Stimulated activated CD8-positive, alpha-beta memory T cell treated with anti-CD3 and anti-CD28 coated beads, Interleukin-15, amount 100 ng/mL, for 4 hours (primary cell): Measurements from ENCODE around the gene POLK.
"Not testable (repeated sequence)": the region's sequence is repeated elsewhere in the genome, so short reads cannot be mapped to it uniquely, and the experiment has no call there.

Experiments
- DNase-seq, 2 donors: peaks; one replicate each; pipeline ENCODE4 v3.0.0-alpha.2; 2020; ENCODE audit warnings: low read depth in 2 of 2

Gene POLK

DNA sequence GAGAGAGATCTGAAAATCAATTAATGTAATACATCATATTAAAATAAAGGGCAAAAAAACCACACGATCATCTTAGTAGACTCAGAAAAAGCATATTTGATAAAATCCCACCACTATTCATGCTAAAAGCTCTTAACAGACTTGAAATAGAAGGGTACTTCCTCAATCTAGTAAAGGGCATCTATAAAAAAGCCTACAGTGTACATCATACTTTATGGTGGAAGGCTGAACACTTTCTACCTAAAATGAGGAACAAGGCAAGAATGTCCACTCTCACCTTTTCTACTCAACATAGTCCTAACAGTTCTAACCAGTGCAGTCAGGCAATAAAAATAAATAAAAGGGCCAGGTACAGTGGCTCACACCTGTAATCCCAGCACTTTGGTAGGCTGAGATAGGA is 38.9 kb downstream of the POLK start:
- no peak for DNase-seq

DNA sequence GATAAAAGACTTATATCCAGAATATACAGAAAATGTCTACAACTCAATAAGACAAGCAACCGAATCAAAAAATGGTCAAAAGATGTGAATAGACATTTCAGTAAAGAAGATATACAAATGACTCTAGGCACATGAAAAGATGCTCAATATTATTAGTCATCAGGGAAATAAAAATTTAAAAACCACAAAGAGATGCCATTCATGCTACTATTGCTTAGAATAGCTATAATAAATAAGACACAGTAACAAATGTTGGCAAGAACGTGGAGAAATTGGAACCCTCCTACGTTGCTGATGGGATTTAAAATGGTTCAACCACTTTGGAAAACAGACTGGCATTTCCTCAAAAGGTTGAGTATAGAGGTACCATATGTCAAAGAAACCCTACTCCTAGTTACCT is 39.8 kb downstream of the POLK start:
- DNase-seq, result no peak

DNA sequence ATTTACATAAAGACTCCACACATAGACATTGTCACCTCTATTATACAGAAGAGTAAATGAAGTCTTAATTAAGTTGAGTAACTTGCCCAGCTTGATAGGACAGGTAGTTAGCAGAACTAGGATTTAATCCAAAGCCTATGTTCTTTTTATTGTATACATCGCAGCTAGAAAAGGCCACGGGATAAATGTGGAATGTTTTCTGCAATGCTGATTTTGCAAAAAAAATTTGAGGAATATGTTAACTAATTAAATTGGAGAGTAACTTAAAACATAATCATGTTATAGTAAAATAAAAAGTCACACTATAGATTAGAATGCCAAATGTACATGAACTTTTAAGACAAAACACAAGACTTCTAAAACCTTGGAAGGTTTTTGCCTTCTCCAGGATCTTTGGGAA is 41.1 kb downstream of the POLK start:
- no peak for DNase-seq

DNA sequence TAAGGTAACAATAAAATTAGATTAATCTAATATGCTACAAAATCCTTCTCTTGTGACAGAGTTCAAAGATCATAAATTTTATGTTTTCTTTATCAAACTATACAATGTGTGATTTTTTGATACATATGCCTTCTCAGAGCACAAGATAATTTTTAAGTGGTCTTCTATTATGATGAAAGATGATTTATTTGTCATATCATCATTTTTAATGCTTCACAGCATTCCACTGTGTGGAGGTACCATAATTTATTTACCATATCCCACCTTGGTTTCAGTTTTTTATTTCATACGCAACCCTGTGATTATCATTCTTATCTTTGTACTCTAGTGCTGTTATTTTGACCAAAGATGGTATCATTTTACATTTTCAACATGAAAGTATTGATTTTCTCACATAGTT is 41.7 kb downstream of the POLK start:
- DNase-seq, result no peak

DNA sequence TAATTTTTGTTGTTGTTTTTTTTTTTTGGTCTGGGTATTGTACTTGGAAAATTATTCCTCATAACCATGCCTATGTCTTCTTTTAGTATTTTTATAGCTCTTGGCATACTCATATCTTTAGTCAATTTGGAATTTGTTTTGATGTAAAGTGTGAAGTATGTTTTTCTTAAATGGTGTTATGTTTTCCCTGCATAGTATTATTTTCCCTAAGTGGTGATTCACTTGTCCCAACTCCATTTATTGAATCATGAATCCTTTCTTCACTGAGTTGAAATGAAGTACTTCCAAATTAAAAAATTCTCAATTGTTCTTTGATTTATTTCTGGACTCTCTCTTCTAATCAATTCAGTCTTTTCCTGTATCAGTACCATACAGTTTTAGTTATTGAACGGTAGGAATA is 46.5 kb downstream of the POLK start:
- no peak for DNase-seq

DNA sequence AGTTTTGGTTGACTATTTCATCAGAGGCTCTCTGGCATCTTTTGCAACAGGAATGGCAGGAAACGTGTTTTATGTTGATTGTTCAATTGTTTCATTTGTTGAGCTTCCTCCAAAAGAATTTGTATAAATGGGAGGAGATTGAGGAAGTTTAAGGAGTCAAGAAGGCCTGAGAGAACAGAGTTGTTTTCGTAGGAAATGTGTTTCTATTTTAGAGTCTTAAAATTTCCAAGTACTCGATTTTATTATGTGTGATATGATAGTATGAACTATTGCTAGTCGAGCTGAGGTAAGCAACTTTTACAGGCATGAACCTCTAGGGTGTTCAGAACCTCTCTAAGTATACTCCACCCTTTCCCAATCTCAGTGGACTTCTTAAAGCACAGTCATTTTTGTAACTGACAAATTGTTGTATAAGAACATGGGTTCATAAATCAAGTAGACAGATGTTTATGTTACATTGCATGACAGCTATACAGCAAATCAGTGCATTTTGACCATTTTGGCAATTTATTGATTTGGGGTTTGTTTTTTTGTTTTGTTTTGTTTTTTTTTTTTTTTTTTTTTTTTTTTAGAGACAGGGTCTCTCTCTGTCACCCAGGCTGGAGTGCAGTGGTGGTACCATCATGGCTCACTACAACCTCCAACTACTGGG is 47.4 kb downstream of the POLK start:
- no peak for DNase-seq

DNA sequence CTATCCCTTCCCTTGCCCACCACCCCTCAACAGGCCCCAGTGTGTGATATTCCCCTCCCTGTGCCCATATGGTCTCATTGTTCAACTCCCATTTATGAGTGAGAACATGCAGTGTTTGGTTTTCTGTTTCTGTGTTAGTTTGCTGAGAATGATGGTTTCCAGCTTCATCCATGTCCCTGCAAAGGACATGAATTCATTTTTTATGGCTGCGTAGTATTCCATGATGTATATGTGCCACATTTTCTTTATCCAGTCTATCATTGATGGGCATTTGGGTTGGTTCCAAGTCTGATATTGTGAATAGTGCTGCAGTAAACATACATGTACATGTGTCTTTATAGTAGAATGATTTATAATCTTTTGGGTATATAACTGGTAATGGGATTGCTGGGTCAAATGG is 49.0 kb downstream of the POLK start:
- DNase-seq, result not testable (repeated sequence)

DNA sequence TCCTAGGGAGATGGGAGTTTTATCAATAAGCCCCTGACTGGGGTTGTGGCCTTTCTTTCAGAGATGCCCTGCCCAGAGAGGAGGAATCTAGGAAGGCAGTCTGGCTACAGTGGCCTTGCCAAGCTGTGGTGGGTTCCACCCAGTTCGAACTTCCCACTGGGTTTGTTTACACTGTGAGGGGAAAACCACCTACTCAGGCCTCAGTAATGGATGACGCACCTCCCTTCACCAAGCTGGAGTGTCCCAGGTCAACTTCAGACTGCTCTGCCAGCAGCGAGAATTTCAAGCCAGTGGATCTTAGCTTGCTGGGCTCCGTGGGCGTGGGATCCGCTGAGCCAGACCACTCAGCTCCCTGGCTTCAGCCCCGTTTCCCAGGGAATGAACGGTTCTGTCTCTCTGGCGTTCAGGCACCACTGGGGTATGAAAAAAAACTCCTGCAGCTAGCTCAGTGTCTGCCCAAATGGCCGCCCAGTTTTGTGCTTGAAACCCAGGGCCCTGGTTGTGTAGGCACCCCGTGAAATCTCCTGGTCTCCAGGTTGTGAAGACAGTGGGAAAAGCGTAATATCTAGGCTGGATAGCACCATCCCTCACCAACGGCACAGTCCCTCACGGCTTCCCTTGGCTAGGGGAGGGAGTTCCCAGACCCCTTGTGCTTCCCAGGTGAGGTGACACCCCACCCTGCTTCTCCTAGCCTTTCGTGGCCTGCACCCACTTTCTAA is 54.5 kb downstream of the POLK start:
- DNase-seq, result not testable (repeated sequence)

DNA sequence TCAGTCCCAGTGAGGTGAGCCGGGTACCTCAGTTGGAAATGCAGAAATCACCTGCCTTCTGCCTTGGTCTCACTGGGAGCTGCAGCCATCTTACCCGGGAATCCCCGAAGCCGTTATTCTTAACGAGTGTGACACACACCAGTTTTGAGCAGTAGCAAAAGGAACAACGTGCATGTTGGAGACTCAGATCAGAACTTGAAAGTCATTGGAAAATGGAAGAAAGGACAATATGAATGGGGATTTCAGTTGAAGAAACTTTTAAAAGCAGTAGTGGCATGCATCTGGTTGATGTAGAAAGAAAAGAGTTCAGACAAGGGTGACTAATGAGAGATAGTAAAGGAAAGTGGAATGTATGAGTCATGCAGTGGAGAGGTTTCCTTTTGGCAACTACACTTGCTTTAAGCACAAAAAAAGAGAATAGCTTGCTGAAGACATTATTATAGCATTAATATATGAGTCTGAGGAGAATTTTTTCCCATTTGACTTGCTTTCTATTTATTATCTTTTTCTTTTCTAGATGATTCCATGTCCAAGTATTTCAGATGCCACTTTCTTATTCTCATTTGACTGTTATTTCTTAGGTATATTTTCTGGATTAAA is 55.1 kb downstream of the POLK start:
- DNase-seq, result peak in 1 of 2 donors; percentile 18

DNA sequence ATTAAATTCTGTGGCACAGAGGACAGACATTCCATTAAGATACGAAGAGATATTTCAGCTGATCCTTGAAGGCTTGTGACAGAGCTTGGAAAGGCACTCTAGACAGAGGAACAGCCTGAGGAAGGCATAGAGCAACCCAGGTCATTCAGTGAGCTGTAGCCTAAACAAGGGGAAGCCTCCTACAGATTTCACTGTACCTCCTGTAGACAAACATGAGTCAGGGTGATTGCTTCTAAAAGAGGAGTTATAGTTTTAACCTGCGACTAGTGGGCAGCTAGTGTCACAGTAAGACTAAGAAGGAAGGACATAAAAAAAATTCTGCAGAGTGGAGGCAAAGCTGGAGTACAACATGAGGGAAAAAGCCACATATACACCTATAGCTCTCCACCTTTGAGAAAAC is 56.0 kb downstream of the POLK start:
- DNase-seq, result no peak

DNA sequence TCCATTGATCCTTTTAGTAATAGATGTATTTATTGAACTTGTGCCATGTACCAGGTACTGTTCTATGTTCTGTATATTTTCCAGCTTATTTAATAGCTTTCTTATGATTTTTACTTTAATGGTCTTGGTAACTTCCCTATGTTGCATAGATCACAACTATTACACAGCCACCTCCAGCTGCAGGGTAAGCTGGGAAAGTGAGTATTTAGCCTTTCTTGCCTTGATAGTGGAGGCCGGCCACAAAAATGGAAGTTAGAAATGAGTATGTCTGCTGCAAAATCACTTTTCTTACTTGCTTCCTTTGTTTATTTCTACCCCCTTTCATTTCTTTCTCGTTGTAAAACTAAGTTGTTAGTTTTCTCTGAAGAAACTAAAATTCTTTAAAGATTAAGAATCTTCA is 56.5 kb downstream of the POLK start:
- no peak for DNase-seq

DNA sequence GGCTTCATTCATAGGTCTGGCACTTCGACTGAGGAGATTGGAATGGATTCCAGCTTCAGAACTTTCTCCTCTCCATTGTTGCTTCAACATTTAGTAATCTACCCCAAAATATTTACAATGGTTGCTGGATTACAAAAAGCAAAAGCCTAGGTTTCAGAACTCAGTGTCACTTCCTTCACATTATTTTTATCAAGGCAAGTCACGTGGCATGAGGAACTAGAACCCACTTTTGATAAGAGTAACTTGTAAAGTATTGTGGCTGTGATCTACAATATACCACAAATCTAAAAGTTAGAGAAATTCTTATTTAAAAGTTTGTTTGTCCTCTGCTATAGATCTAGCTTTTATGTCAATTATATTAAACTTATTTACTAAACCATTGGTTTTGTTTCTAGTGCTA is 59.9 kb downstream of the POLK start:
- no peak for DNase-seq

DNA sequence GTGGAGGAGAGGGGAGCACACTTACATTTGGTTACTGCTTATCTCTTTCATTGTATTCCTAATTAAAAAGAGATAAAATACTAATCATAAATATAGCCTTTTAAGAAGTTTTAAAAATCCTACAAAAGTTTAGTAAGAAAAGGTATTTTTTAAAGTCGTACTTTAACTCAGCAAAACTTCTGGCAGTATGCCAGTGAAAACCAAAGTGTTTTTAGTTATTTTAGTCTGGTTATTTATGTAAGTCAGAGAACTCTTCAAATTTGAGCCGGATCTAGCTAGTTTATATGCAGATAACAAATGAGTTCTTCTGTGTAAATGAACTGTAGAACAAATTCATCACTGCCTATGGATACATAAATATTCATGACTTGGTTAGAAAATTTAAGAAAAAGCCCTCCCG is 63.1 kb downstream of the POLK start:
- no peak for DNase-seq

DNA sequence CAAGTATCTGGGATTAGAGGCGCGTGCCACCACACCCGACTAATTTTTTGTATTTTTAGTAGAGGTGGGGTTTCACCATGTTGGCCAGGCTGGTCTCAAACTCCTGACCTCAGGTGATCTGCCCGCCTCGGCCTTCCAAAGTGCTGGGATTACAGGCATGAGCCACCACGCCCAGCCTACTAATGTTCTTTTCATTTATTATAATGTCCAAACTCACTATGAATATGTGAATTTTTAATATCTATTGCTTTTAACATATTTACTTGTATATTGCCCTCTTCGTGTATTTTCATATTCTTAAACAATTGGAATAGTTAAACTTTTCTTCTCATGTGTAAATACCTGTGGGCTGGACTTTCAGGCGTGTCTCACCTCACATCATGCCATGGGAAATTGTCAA is 66.6 kb downstream of the POLK start:
- not testable (repeated sequence) for DNase-seq

DNA sequence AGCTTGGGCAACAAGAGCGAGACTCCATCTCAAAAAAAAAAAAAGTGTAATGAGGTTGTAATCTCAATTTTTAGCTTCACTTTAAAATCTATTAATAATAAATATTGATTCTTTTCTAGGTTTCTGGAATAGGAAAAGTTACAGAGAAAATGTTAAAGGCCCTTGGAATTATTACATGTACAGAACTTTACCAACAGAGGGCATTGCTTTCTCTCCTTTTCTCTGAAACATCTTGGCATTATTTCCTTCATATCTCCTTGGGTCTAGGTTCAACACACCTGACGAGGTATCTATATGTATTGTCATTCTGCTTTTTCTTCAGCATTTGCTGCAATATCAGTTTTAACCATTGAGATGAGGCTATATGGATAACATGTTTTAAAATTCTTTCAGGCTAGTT is 73.0 kb downstream of the POLK start:
- DNase-seq, result no peak

DNA sequence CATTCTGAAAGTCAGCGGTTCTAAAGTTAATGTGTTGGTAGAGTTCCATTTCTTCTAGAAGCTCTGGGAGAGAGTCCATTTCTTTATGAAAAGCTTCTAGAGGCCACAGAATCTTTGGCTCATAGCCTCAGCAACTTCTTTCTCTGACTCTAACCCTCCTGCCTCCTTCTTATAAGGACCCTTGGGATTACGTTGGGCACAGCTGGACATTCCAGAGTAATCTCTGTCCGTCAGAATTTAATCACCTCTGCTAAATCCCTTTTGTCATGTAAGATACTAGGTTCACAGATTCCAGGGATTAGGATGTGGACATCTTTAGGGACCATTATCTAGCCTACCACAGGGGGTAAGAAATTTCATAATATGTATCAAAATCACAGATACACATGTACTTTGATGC is 77.0 kb downstream of the POLK start:
- no peak for DNase-seq

DNA sequence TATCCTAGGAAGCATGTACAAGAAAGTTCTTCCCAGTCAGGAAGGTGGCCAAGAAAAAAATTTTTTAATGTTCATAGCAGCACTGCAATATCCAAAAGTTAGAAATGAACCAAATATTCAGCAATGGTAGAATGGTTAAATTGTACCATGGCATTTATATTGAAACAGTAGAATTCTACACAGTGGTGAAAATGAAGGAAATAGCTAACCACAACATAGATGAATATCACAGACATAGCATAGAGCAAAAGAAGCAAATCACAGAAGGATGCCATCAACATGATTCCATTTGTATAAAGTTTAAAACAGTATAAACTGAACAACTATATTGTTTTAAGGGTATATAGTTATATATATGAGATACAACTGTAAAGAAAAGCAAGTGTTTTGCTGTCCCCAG is 88.8 kb downstream of the POLK start:
- no peak for DNase-seq

DNA sequence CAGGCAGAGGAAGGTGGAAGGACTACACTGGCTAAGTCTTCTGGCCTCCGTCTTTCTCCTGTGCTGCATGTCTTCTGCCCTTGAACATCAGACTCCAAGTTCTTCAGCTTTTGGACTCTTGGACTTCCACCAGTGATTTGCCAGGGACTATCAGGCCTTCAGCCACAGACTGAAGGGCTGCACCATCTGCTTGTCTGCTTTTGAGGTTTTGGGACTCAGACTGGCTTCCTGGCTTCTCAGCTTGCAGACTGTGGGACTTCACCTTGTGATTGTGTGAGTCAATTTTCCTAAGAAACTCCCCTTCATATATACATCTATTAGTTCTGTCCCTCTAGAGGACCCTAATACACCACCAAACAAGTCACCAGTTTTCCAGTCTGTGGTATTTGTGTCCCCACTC is 89.9 kb downstream of the POLK start:
- no peak for DNase-seq

DNA sequence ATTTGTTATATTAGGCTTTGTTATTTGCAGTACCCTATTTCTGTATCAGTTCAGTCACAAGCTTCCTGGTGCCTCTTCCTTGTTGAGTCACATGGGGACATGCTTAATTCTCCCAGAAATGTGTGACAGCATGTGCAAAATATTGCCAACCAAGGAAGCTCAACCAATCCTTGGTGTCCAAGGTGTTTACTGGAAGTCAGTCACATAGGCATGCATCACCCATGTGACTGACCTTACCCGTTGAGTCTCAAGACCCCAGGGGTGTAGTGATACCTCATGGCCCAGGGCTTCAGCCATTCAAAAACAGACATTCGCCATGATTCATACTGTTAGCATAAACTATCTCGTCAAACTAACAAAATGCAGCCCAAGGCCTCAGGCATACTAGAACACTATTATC is 90.3 kb downstream of the POLK start:
- no peak for DNase-seq

DNA sequence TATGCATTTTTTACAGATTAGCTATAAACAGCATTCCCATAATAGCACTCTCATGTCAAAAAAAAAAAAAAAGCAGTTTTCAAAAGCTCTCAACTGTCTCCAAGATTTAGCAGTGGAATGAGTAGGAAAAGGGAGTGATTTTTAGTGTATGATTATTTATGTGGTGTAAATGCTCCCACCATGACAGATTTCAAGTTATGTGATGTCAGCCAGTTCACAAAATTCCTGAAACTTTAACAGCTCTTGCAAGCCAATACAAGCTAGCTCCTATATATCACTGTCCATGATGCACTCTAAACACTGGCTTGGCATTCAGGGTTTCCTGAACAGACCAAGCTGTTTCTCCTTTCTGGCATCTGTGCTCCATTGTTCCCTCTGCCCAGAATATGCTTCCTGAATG is 91.7 kb downstream of the POLK start:
- no peak for DNase-seq

DNA sequence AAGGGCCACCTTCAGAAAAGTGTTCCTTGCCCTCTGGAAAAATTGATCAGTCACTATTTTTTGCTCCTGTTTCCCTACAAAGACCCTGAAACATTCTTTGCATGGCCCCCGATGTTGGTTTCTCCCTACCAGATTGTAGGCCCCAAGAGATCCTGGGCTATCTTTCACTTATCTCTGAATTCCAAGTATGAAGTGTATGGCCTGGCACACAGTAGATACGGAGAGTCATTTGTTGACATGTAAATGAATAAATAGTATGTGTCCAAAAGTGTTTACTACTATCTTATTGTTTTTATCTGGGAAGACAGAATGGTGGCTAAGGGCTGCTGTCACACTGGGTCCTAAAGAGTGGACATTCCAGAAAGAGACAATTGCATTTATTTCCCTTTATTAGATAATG is 92.1 kb downstream of the POLK start:
- DNase-seq, result no peak

DNA sequence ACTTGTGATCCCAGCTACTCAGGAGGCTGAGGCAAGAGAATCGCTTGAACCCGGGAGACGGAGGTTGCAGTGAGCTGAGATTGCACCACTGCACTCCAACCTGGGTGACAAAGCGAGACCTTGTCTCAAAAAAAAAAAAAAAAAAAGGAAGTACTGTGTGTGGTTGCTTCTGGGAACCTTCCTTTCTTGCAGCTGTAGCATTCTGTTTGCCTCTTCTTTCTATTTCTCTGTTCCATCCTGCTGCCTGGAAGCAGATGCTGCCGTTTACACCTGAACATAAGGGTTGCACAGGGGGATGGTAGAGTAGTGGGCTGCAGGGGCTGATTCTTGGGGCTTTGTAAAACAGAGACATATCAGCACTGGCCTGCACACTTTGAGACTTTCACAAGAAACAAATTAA is 95.7 kb downstream of the POLK start:
- not testable (repeated sequence) for DNase-seq

DNA sequence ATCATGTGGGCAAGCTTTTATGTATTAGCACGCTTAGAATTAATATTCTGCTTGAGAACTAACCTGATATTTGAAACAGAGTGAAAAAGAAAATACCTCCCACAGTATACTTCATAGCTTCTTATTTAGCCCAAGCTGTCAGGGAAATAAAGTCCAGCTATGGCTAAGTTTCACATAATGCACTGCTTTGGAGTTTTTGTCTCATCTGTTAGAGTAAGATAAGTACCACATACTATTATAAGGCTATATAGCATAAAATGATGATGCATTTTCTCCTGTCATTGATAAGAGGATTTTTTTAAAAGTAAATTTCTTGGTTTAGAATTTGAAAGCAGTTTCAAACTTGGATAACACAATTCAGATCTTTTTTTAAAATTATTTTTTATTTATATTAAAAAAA is 97.2 kb downstream of the POLK start:
- DNase-seq, result no peak
